B cell (primary cell): ENCODE measurements around the gene RAX2. TPM values are rescaled to one million over a fixed set of nuclear protein-coding genes. Genes with fewer than 3 reads are reported as not detected.

Experiments
- ATAC-seq: fragments of 200-7000 bp; cut with Tn5 transposase; one replicate; pipeline ENCODE4 v1.10.0; 2021; ENCODE audit warnings: low read depth, mild to moderate bottlenecking, moderate number of reproducible peaks, moderate library complexity
- CTCF ChIA-PET: fragments of 350-600 bp; sonication (Branson Sonifier 250); formaldehyde crosslinking; loops from one replicate; lab custom pipeline; 2021; ENCODE audit warnings: antibody characterized with exemption, inconsistent platforms; lab: Charles Lee
- POLR2A ChIA-PET: fragments of 350-600 bp; sonication (Branson Sonifier 250); formaldehyde crosslinking; loops from one replicate; lab custom pipeline; 2021; ENCODE audit warnings: antibody characterized with exemption; lab: Charles Lee
- DNase-seq: peaks from one replicate; pipeline ENCODE4 v3.0.0; 2013
- H2AFZ ChIP-seq: 2 replicates; pipeline ENCODE4 v1.6.1; 2012; ENCODE audit warnings: mild to moderate bottlenecking, low read depth, low read length; ENCODE audit not compliant: insufficient read depth, poor library complexity, severe bottlenecking
- H3K27ac ChIP-seq, 2 donors: 1 replicate in 1 of 2; 2 replicates in 1 of 2; pipeline ENCODE4 v1.5.1; 2012 to 2013; ENCODE audit warnings: low read length in 2 of 2, mild to moderate bottlenecking in 2 of 2, moderate library complexity in 1 of 2
- H3K27me3 ChIP-seq, 4 experiments: fragments of 200-600 bp in 1 of 4; sonication (generic) in 1 of 4; replicated peaks in 1 of 4; 1 replicate in 2 of 4; 2 replicates in 2 of 4; pipeline versions ENCODE4 v1.6.1 to v1.7.0; 2013 to 2016; ENCODE audit warnings: low read length in 3 of 4, mild to moderate bottlenecking in 2 of 4, mixed read lengths in 1 of 4, moderate library complexity in 1 of 4; ENCODE audit not compliant: insufficient read depth in 4 of 4, control insufficient read depth in 3 of 4; ENCODE audit errors: control extremely low read depth in 1 of 4
- H3K36me3 ChIP-seq, 2 experiments: replicated peaks in 1 of 2; 1 replicate in 1 of 2; 2 replicates in 1 of 2; pipeline versions ENCODE4 v1.6.1 to v1.7.1; 2013; ENCODE audit warnings: low read length in 1 of 2; ENCODE audit not compliant: insufficient read depth in 2 of 2, control insufficient read depth in 1 of 2; ENCODE audit errors: control extremely low read depth in 1 of 2, extremely low read depth in 1 of 2
- H3K4me1 ChIP-seq, 2 donors: fragments of 200-600 bp in 1 of 2; sonication (generic) in 1 of 2; 1 replicate in 1 of 2; 2 replicates in 1 of 2; pipeline versions ENCODE4 v1.5.1 to v1.6.1; 2013 to 2017; ENCODE audit warnings: low read length in 2 of 2; ENCODE audit not compliant: control insufficient read depth in 2 of 2, insufficient read depth in 2 of 2
- H3K4me2 ChIP-seq: replicated peaks from 2 replicates; pipeline ENCODE3; 2012; ENCODE audit warnings: mild to moderate bottlenecking, low read depth, low read length; ENCODE audit not compliant: poor library complexity, severe bottlenecking
- H3K4me3 ChIP-seq, 5 experiments: fragments of 200-600 bp in 1 of 5; sonication (generic) in 1 of 5; 1 replicate in 3 of 5; 2 replicates in 2 of 5; pipeline versions ENCODE4 v1.5.1 to v1.7.0; 2011 to 2016; ENCODE audit warnings: low read length in 4 of 5, mild to moderate bottlenecking in 4 of 5, low read depth in 2 of 5, control low read depth in 1 of 5, moderate library complexity in 1 of 5; ENCODE audit not compliant: insufficient read depth in 1 of 5; ENCODE audit errors: control extremely low read depth in 1 of 5, extremely low read depth in 1 of 5
- H3K79me2 ChIP-seq: fragments of 200-600 bp; sonication (generic); one replicate; pipeline ENCODE4 v1.6.0; 2016; ENCODE audit warnings: low read length; ENCODE audit not compliant: control insufficient read depth, insufficient read depth
- H3K9ac ChIP-seq: fragments of 200-600 bp; sonication (generic); 2 replicates; pipeline ENCODE4 v1.6.1; 2017; ENCODE audit warnings: mild to moderate bottlenecking, low read length, moderate library complexity
- H3K9me3 ChIP-seq, 3 donors: one replicate each; pipeline versions ENCODE4 v1.6.1 to v1.7.1; 2013; ENCODE audit warnings: low read length in 2 of 3; ENCODE audit not compliant: control insufficient read depth in 2 of 3, insufficient read depth in 1 of 3; ENCODE audit errors: control extremely low read depth in 1 of 3
- H4K20me1 ChIP-seq: 2 replicates; pipeline ENCODE4 v1.6.0; 2012; ENCODE audit warnings: mild to moderate bottlenecking, low read length; ENCODE audit not compliant: insufficient read depth, control insufficient read depth, poor library complexity, severe bottlenecking
- H3K27ac Mint-ChIP-seq: one replicate; pipeline ENCODE4 v1.8.0; 2021; ENCODE audit warnings: mixed read lengths
- H3K27me3 Mint-ChIP-seq: one replicate; pipeline ENCODE4 v1.8.0; 2021; ENCODE audit warnings: mixed read lengths
- H3K4me1 Mint-ChIP-seq: one replicate; pipeline ENCODE4 v1.8.0; 2021; ENCODE audit warnings: mixed read lengths
- H3K4me3 Mint-ChIP-seq: one replicate; pipeline ENCODE4 v1.8.0; 2021; ENCODE audit warnings: mixed read lengths
- H3K9me3 Mint-ChIP-seq: one replicate; pipeline ENCODE4 v1.8.0; 2022; ENCODE audit warnings: mixed read lengths; ENCODE audit not compliant: insufficient read depth
- CTCF ChIP-seq: fragments of 200-600 bp; IDR thresholded peaks from one replicate; pipeline ENCODE4 v1.8.0; 2022; ENCODE audit warnings: antibody characterized with exemption, mild to moderate bottlenecking
- EZH2 ChIP-seq: IDR thresholded peaks from 2 replicates; pipeline ENCODE4 v1.6.1; 2012; ENCODE audit warnings: borderline replicate concordance, low read depth, mild to moderate bottlenecking, moderate library complexity, low read length; ENCODE audit not compliant: insufficient read depth, poor library complexity, severe bottlenecking
- WGBS: methylation state at CpG from one replicate; pipeline ENCODE4 v1.1.5; 2013; ENCODE audit warnings: missing lambda C conversion rate; ENCODE audit not compliant: insufficient coverage; 5-methylcytosine and 5-hydroxymethylcytosine counted together
- intact Hi-C: fragments of 100-400 bp; cut with micrococcal nuclease; formaldehyde crosslinking; loops from one replicate; pipeline ENCODE4 v1.10.0; 2022
- polyA plus RNA-seq: library from polyadenylated mRNA; depleted of rRNA; stranded (reverse); fragments of >200 nt; gene quantifications from 2 replicates; pipeline ENCODE4 v1.2.3, GENCODE V29; 2012
- total RNA-seq, 2 donors: library from RNA; stranded (reverse); fragments of 120-200 nt in 1 of 2; gene quantifications; 1 replicate in 1 of 2; 2 replicates in 1 of 2; pipeline versions ENCODE4 v1.2.3 to v1.2.4, GENCODE V29; 2013 to 2022

Gene RAX2
- total and polyA plus RNA-seq, 2 donors (not counting 1 experiment from before 2014, with no cell fraction given), result not detected

- no peaks in the 10 kb centered on the region for H4K20me1 ChIP-seq
- ATAC-seq, result no peak
- no peaks in the 10 kb centered on the region for H3K9me3 ChIP-seq
- intact Hi-C loops, result no loop called here
- Mint-ChIP-seq H3K4me3 (no peak overlapping the region), H3K27ac (no peak overlapping the region), H3K27me3 (peaks cover 12% of the 10 kb centered on the region), H3K4me1 (no peaks in the 10 kb centered on the region), H3K9me3 (no peaks in the 10 kb centered on the region)
- TF ChIP-seq EZH2, result no peak
- no peak for TF ChIP-seq CTCF
- peaks cover 0 to 6% (median 0%) of the 10 kb centered on the region in 4 experiments for H3K27me3 ChIP-seq
- 96% methylated on average over 5 of the region's 14 CpGs for WGBS
- no peak overlapping the region for H3K9ac ChIP-seq
- H3K4me1 ChIP-seq, result no peaks in the 10 kb centered on the region
- H3K4me2 ChIP-seq, result no peak overlapping the region
- no peaks in the 10 kb centered on the region for H3K79me2 ChIP-seq
- no peak overlapping the region for H3K27ac ChIP-seq
- CTCF ChIA-PET, result no interaction called here
- H3K4me3 ChIP-seq, result no peak overlapping the region
- H3K36me3 ChIP-seq, result no peaks in the 10 kb centered on the region
- DNase-seq, result no peak
- H2AFZ ChIP-seq, result no peak overlapping the region
- POLR2A ChIA-PET, result interaction anchor here (0.6 kb wide), 1 partner anchor 24 kb away, joined by 4 read pairs; no protein-coding TSS in a partner anchor
These were observed 37.8 kb downstream of the RAX2 start for GRCh38 chr19:3734310-3734600.

GRCh38 chr19:3733549-3734309 is 38.3 kb downstream of the RAX2 start:
- H3K4me1 Mint-ChIP-seq, result no peaks in the 10 kb centered on the region
- POLR2A ChIA-PET, result interaction anchor here (0.6 to 0.7 kb wide), 2 partner anchors 9 to 23 kb away, joined by 4 to 5 read pairs; no protein-coding TSS in a partner anchor
- intact Hi-C loops, result no loop called here
- CTCF ChIA-PET, result no interaction called here
- Histone ChIP-seq H3K4me1 (no peaks in the 10 kb centered on the region), H3K9ac (no peak overlapping the region), H2AFZ (no peak overlapping the region), H3K27ac (no peak overlapping the region), H3K27me3 (peaks cover 0 to 6% (median 0%) of the 10 kb centered on the region in 4 experiments), H3K4me3 (no peak overlapping the region), H3K36me3 (no peaks in the 10 kb centered on the region), H3K4me2 (no peak overlapping the region), H3K9me3 (no peaks in the 10 kb centered on the region), H3K79me2 (no peaks in the 10 kb centered on the region), H4K20me1 (no peaks in the 10 kb centered on the region)
- no peak overlapping the region for H3K27ac Mint-ChIP-seq
- peaks cover 12% of the 10 kb centered on the region for H3K27me3 Mint-ChIP-seq
- H3K4me3 Mint-ChIP-seq, result no peak overlapping the region
- TF ChIP-seq EZH2 (no peak), CTCF (no peak)
- WGBS, result 84% methylated on average over 18 of the region's 20 CpGs
- H3K9me3 Mint-ChIP-seq, result no peaks in the 10 kb centered on the region
- DNase-seq, result no peak
- no peak for ATAC-seq
